HG03439 (cell line): ENCODE results near the gene OSBPL10.

Source experiments
- ATAC-seq: cut with Tn5 transposase; IDR thresholded peaks from one replicate; pipeline ENCODE4 v1.9.1; 2021; ENCODE audit warnings: mild to moderate bottlenecking, moderate library complexity; ENCODE audit not compliant: unreplicated experiment

Gene OSBPL10

GRCh38 chr3:31748933-31749295 lies 232.1 kb downstream of the OSBPL10 start:
- ATAC-seq = no peak

- ATAC-seq = no peak
Observed at GRCh38 chr3:31748281-31748932, 232.7 kb downstream of the OSBPL10 start.

GRCh38 chr3:31747785-31748184 lies 233.3 kb downstream of the OSBPL10 start:
- no peak for ATAC-seq

- ATAC-seq = no peak
Observed at GRCh38 chr3:31744913-31745312, 236.1 kb downstream of the OSBPL10 start.

GRCh38 chr3:31743331-31744089 lies 237.6 kb downstream of the OSBPL10 start:
- no peak for ATAC-seq

GRCh38 chr3:31740397-31740796 lies 240.7 kb downstream of the OSBPL10 start:
- no peak for ATAC-seq

GRCh38 chr3:31738412-31738811 lies 242.7 kb downstream of the OSBPL10 start:
- ATAC-seq = no peak

- ATAC-seq = no peak
Observed at GRCh38 chr3:31735667-31736066, 245.4 kb downstream of the OSBPL10 start.

GRCh38 chr3:31733234-31733667 lies 247.8 kb downstream of the OSBPL10 start:
- no peak for ATAC-seq

GRCh38 chr3:31732548-31732947 lies 248.5 kb downstream of the OSBPL10 start:
- ATAC-seq = no peak

- no peak for ATAC-seq
Observed at GRCh38 chr3:31729573-31729972, 251.5 kb downstream of the OSBPL10 start.

- ATAC-seq = no peak
Observed at GRCh38 chr3:31729082-31729481, 252.0 kb downstream of the OSBPL10 start.

GRCh38 chr3:31728403-31728802 lies 252.7 kb downstream of the OSBPL10 start:
- ATAC-seq = no peak

- ATAC-seq = no peak
Observed at GRCh38 chr3:31725976-31726375, 255.1 kb downstream of the OSBPL10 start.

- ATAC-seq = no peak
Observed at GRCh38 chr3:31725568-31725967, 255.5 kb downstream of the OSBPL10 start.

GRCh38 chr3:31724651-31725050 lies 256.4 kb downstream of the OSBPL10 start:
- ATAC-seq = peak; percentile 67

GRCh38 chr3:31724116-31724515 lies 256.9 kb downstream of the OSBPL10 start:
- ATAC-seq = no peak

GRCh38 chr3:31723701-31724100 lies 257.4 kb downstream of the OSBPL10 start:
- no peak for ATAC-seq

- ATAC-seq = no peak
Observed at GRCh38 chr3:31721676-31722075, 259.4 kb downstream of the OSBPL10 start.

GRCh38 chr3:31714495-31715280 lies 266.4 kb downstream of the OSBPL10 start:
- ATAC-seq = no peak

GRCh38 chr3:31713816-31714215 lies 267.2 kb downstream of the OSBPL10 start:
- ATAC-seq = no peak
